Measurements from ENCODE around the gene CX3CR1.
"Not testable (repeated sequence)": the region's sequence is repeated elsewhere in the genome, so short reads cannot be mapped to it uniquely, and the experiment has no call there.

GRCh38 chr3:39321574-39321983 lies 41.7 kb upstream of the CX3CR1 start:
- not testable (repeated sequence) for TF ChIP-seq CTCF, POLR2A (IDR thresholded peaks at IDR 0.05)
